ENCODE data around the gene TMEM132D. TPM values are rescaled to one million over a fixed set of nuclear protein-coding genes. Genes with fewer than 3 reads are reported as not detected.

The TMEM132D gene
- total and polyA plus RNA-seq, 2 of the 8 experiments (the other 6 are each of a cell fraction or from before 2014, with no cell fraction given), result 3.5 to 10.1 TPM

- H3K14ac ChIP-seq (ENCODE audit: insufficient read length), result no peak overlapping the region
- H2BK120ac ChIP-seq (replicated peaks; ENCODE audit: low read depth, low read length), result no peak overlapping the region
- H2BK5ac ChIP-seq (ENCODE audit: low read depth, low read length), result no peak overlapping the region
- H3K4me3 ChIP-seq (ENCODE audit: extremely low read depth in 1 of 4, insufficient read depth in 2 of 4, low read depth in 3 of 4, low read length in 4 of 4), result no peak overlapping the region
- no peaks in the 10 kb centered on the region for H3K79me2 ChIP-seq (ENCODE audit: control insufficient read depth in 1 of 2, insufficient read depth in 2 of 2, low read length in 2 of 2)
- no peak for FAIRE-seq
- no peak overlapping the region for H4K91ac ChIP-seq (replicated peaks; ENCODE audit: insufficient read length, low read length)
- H3K9ac ChIP-seq (replicated peaks in 1 of 4; ENCODE audit: extremely low read depth in 1 of 4, low read depth in 3 of 4, low read length in 3 of 4), result no peak overlapping the region
- no peak overlapping the region for H2BK15ac ChIP-seq (ENCODE audit: low read length)
- no peak for DNase-seq (ENCODE audit: low read depth in 1 of 2, low spot score in 2 of 2)
- H2AK5ac ChIP-seq (ENCODE audit: low read depth, low read length), result no peak overlapping the region
- H4K5ac ChIP-seq (ENCODE audit: insufficient read length, low read depth, low read length), result no peak overlapping the region
- no peaks in the 10 kb centered on the region for H3K4me1 ChIP-seq (replicated peaks in 1 of 4; ENCODE audit: control insufficient read depth in 3 of 4, insufficient read depth in 4 of 4, low read length in 3 of 4)
- no peak overlapping the region for H3K27ac ChIP-seq (ENCODE audit: low read depth, low read length)
- no peak overlapping the region for H2AFZ ChIP-seq (ENCODE audit: low read length)
- no peaks in the 10 kb centered on the region for H3K23me2 ChIP-seq (ENCODE audit: low read depth, low read length)
- H3K4me2 ChIP-seq (ENCODE audit: insufficient read depth in 1 of 2, low read depth in 2 of 2, low read length in 2 of 2), result no peak overlapping the region
- H2BK20ac ChIP-seq (ENCODE audit: low read length), result no peak overlapping the region
- no peaks in the 10 kb centered on the region for H4K20me1 ChIP-seq (replicated peaks in 1 of 2; ENCODE audit: control insufficient read depth in 1 of 2, insufficient read depth in 2 of 2, low read length in 2 of 2)
- H3K27me3 ChIP-seq (replicated peaks in 1 of 4; ENCODE audit: control insufficient read depth in 3 of 4, extremely low read depth in 1 of 4, insufficient read depth in 3 of 4, low read length in 3 of 4), result no peaks in the 10 kb centered on the region; a peak in 2 of 7 replicates
- no peak overlapping the region for H3K4ac ChIP-seq (replicated peaks; ENCODE audit: insufficient read length, low read depth, low read length)
- H3K79me1 ChIP-seq (ENCODE audit: low read depth, low read length), result no peaks in the 10 kb centered on the region
- no peak for TF ChIP-seq TBP (IDR thresholded peaks at IDR 0.05; ENCODE audit: low read depth, low read length)
- no peak for TF ChIP-seq RBBP5 (IDR thresholded peaks at IDR 0.05; ENCODE audit: borderline replicate concordance, low read depth, low read length)
- no peak for TF ChIP-seq JUND (IDR thresholded peaks at IDR 0.05; ENCODE audit: low read length)
- H4K8ac ChIP-seq (ENCODE audit: extremely low read depth, insufficient read depth, low read length), result no peak overlapping the region; the same call in 1 of the 2 replicates
- H3K23ac ChIP-seq (ENCODE audit: insufficient read length), result no peak overlapping the region
- H3K9me3 ChIP-seq (ENCODE audit: insufficient read depth in 2 of 2, low read depth in 1 of 2, low read length in 1 of 2), result no peaks in the 10 kb centered on the region; a peak in 1 of 4 replicates
- no peak overlapping the region for H3K18ac ChIP-seq (ENCODE audit: extremely low read depth, low read length)
- WGBS, 2 experiments (ENCODE audit: extremely low coverage in 1 of 2, insufficient coverage in 1 of 2, insufficient read length in 1 of 2, insufficient replicate concordance in 2 of 2, low coverage in 1 of 2, low lambda C conversion rate in 2 of 2, missing lambda C conversion rate in 1 of 2), result 86% methylated on average over 10 of the region's 10 CpGs; no CpG with 5 or more reads in 1 of the 2 experiments
- CTCF ChIA-PET (ENCODE audit: partially characterized antibody), result interaction anchor here (1.7 kb wide), 1 partner anchor 858 kb away, joined by 6 read pairs; no protein-coding TSS in a partner anchor
- H2BK12ac ChIP-seq (ENCODE audit: low read depth, low read length), result no peak overlapping the region
- no peak overlapping the region for H3K56ac ChIP-seq (replicated peaks; ENCODE audit: insufficient read length, low read depth, low read length)
- no peaks in the 10 kb centered on the region for H3K36me3 ChIP-seq (ENCODE audit: control insufficient read depth in 2 of 4, insufficient read depth in 4 of 4, low read length in 3 of 4)
- POLR2A ChIA-PET (ENCODE audit: partially characterized antibody), result no interaction called here
Observed at GRCh38 chr12:129927316-129927900, 23.6 kb upstream of the TMEM132D start.

Data from H1 (cell line).